HEK293 (cell line): Measurements from ENCODE around the gene APOBEC3G.

Experiments
- AEBP2 ChIP-seq: fragments of 450-650 bp; formaldehyde crosslinking; IDR thresholded peaks from 2 replicates; pipeline ENCODE4 v1.5.1; 2016; ENCODE audit warnings: missing biosample characterization, missing genetic modification characterization, borderline replicate concordance
- YY1 ChIP-seq: fragments of 450-650 bp; formaldehyde crosslinking; IDR thresholded peaks from 2 replicates; pipeline ENCODE4 v1.5.1; 2018; ENCODE audit warnings: missing biosample characterization, missing genetic modification characterization
- ZNF121 ChIP-seq: fragments of 450-650 bp; formaldehyde crosslinking; IDR thresholded peaks from 2 replicates; pipeline ENCODE4 v1.5.1; 2016; ENCODE audit warnings: missing biosample characterization, missing genetic modification characterization
- ZNF416 ChIP-seq: fragments of 450-650 bp; formaldehyde crosslinking; IDR thresholded peaks from 2 replicates; pipeline ENCODE4 v1.5.1; 2016; ENCODE audit warnings: missing biosample characterization, missing genetic modification characterization
- ZNF670 ChIP-seq: fragments of 450-650 bp; formaldehyde crosslinking; IDR thresholded peaks from 2 replicates; pipeline ENCODE4 v1.5.1; 2016; ENCODE audit warnings: missing biosample characterization, missing genetic modification characterization, low read depth
- TF ChIP-seq, protein P1 (sequence below): fragments of 450-650 bp; formaldehyde crosslinking; IDR thresholded peaks from 2 replicates; pipeline ENCODE4 v1.5.1; 2016; ENCODE audit warnings: missing biosample characterization, missing genetic modification characterization, low read depth
- TF ChIP-seq, protein P2 (sequence below): IDR thresholded peaks from 2 replicates; pipeline ENCODE4 v1.6.1; 2011; ENCODE audit warnings: mild to moderate bottlenecking, low read depth, low read length, borderline replicate concordance
- TF ChIP-seq, protein P3 (sequence below): fragments of 450-650 bp; formaldehyde crosslinking; IDR thresholded peaks from 2 replicates; pipeline ENCODE4 v1.5.1; 2016; ENCODE audit warnings: missing biosample characterization, missing genetic modification characterization

- TF ChIP-seq, protein P1, sequence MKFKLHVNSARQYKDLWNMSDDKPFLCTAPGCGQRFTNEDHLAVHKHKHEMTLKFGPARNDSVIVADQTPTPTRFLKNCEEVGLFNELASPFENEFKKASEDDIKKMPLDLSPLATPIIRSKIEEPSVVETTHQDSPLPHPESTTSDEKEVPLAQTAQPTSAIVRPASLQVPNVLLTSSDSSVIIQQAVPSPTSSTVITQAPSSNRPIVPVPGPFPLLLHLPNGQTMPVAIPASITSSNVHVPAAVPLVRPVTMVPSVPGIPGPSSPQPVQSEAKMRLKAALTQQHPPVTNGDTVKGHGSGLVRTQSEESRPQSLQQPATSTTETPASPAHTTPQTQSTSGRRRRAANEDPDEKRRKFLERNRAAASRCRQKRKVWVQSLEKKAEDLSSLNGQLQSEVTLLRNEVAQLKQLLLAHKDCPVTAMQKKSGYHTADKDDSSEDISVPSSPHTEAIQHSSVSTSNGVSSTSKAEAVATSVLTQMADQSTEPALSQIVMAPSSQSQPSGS (tag by site-specific recombination), result no peak
- TF ChIP-seq ZNF416 (tag by site-specific recombination), result no peak
- TF ChIP-seq, protein P2, sequence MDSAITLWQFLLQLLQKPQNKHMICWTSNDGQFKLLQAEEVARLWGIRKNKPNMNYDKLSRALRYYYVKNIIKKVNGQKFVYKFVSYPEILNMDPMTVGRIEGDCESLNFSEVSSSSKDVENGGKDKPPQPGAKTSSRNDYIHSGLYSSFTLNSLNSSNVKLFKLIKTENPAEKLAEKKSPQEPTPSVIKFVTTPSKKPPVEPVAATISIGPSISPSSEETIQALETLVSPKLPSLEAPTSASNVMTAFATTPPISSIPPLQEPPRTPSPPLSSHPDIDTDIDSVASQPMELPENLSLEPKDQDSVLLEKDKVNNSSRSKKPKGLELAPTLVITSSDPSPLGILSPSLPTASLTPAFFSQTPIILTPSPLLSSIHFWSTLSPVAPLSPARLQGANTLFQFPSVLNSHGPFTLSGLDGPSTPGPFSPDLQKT, result no peak
- TF ChIP-seq, protein P3, sequence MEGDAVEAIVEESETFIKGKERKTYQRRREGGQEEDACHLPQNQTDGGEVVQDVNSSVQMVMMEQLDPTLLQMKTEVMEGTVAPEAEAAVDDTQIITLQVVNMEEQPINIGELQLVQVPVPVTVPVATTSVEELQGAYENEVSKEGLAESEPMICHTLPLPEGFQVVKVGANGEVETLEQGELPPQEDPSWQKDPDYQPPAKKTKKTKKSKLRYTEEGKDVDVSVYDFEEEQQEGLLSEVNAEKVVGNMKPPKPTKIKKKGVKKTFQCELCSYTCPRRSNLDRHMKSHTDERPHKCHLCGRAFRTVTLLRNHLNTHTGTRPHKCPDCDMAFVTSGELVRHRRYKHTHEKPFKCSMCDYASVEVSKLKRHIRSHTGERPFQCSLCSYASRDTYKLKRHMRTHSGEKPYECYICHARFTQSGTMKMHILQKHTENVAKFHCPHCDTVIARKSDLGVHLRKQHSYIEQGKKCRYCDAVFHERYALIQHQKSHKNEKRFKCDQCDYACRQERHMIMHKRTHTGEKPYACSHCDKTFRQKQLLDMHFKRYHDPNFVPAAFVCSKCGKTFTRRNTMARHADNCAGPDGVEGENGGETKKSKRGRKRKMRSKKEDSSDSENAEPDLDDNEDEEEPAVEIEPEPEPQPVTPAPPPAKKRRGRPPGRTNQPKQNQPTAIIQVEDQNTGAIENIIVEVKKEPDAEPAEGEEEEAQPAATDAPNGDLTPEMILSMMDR (tag by site-specific recombination), result no peak
- no peak for TF ChIP-seq YY1 (tag by site-specific recombination)
- TF ChIP-seq ZNF121 (tag by site-specific recombination), result no peak
- no peak for TF ChIP-seq ZNF670 (tag by site-specific recombination)
- no peak for TF ChIP-seq AEBP2 (tag by site-specific recombination)
Measured at GRCh38 chr22:39129081-39129480, 52.0 kb downstream of the APOBEC3G start.
